GM19397 (cell line): ENCODE data around the gene MRFAP1.
"Not testable (repeated sequence)": the region's sequence is repeated elsewhere in the genome, so short reads cannot be mapped to it uniquely, and the experiment has no call there.

Source experiments
- ATAC-seq: cut with Tn5 transposase; IDR thresholded peaks from one replicate; pipeline ENCODE4 v1.9.1; 2021; ENCODE audit warnings: mild to moderate bottlenecking, moderate library complexity; ENCODE audit not compliant: unreplicated experiment

MRFAP1 gene

GRCh38 chr4:6633091-6633906 lies 7.2 kb upstream of the MRFAP1 start:
- ATAC-seq = no peak

GRCh38 chr4:6634746-6635145 lies 5.7 kb upstream of the MRFAP1 start:
- no peak for ATAC-seq

GRCh38 chr4:6639137-6639680 lies 1.3 kb upstream of the MRFAP1 start:
- no peak for ATAC-seq

GRCh38 chr4:6641164-6641970 lies 882 bp downstream of the MRFAP1 start:
- ATAC-seq = peak; percentile 37

- no peak for ATAC-seq
Observed at GRCh38 chr4:6641971-6642320, 1.5 kb downstream of the MRFAP1 start.

- no peak for ATAC-seq
Observed at GRCh38 chr4:6643141-6643847, 2.8 kb downstream of the MRFAP1 start.

- no peak for ATAC-seq
Observed at GRCh38 chr4:6644792-6645530, 4.5 kb downstream of the MRFAP1 start.

- no peak for ATAC-seq
Observed at GRCh38 chr4:6647169-6647568, 6.7 kb downstream of the MRFAP1 start.

- ATAC-seq = no peak
Observed at GRCh38 chr4:6647582-6648230, 7.2 kb downstream of the MRFAP1 start.

GRCh38 chr4:6649216-6649615 lies 8.7 kb downstream of the MRFAP1 start:
- ATAC-seq = no peak

- ATAC-seq = not testable (repeated sequence)
Observed at GRCh38 chr4:6654211-6654610, 13.7 kb downstream of the MRFAP1 start.

- ATAC-seq = not testable (repeated sequence)
Observed at GRCh38 chr4:6655291-6655690, 14.8 kb downstream of the MRFAP1 start.

GRCh38 chr4:6655924-6656323 lies 15.4 kb downstream of the MRFAP1 start:
- ATAC-seq = no peak

GRCh38 chr4:6657242-6658208 lies 17.0 kb downstream of the MRFAP1 start:
- ATAC-seq = no peak

GRCh38 chr4:6658209-6658595 lies 17.7 kb downstream of the MRFAP1 start:
- ATAC-seq = no peak

- ATAC-seq = no peak
Observed at GRCh38 chr4:6658597-6659075, 18.2 kb downstream of the MRFAP1 start.

- ATAC-seq = no peak
Observed at GRCh38 chr4:6659897-6660296, 19.4 kb downstream of the MRFAP1 start.

- no peak for ATAC-seq
Observed at GRCh38 chr4:6660430-6660829, 19.9 kb downstream of the MRFAP1 start.

- ATAC-seq = no peak
Observed at GRCh38 chr4:6662591-6662990, 22.1 kb downstream of the MRFAP1 start.
